ENCODE results near the gene AVEN.

Gene AVEN

DNA sequence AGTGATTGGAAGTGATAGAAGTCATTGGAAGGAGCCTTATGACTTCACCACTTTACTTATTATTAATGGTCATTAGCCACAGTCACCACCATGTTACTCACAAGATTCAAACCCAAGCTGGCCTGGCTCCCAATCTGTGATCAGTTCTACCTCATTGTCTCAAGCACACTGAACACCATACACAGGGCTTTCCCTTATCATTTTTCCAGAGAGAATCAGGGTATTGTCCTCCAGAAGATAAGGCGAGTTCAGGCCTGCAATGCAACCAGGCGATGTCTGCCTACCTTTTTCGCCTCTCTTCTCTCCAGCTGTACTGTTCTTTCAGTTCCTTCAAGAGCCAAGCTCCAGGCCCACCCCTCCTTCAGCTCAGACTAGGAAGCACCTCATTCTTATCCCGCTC is 37.8 kb upstream of the AVEN start:
- no peak for DNase-seq (ENCODE audit: extremely low read depth, insufficient read length)
- TF ChIP-seq, protein P1, sequence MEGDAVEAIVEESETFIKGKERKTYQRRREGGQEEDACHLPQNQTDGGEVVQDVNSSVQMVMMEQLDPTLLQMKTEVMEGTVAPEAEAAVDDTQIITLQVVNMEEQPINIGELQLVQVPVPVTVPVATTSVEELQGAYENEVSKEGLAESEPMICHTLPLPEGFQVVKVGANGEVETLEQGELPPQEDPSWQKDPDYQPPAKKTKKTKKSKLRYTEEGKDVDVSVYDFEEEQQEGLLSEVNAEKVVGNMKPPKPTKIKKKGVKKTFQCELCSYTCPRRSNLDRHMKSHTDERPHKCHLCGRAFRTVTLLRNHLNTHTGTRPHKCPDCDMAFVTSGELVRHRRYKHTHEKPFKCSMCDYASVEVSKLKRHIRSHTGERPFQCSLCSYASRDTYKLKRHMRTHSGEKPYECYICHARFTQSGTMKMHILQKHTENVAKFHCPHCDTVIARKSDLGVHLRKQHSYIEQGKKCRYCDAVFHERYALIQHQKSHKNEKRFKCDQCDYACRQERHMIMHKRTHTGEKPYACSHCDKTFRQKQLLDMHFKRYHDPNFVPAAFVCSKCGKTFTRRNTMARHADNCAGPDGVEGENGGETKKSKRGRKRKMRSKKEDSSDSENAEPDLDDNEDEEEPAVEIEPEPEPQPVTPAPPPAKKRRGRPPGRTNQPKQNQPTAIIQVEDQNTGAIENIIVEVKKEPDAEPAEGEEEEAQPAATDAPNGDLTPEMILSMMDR (IDR thresholded peaks at IDR 0.05; ENCODE audit: insufficient read depth, low read length, poor library complexity, severe bottlenecking) = no peak
- no peak overlapping the region for H3K4me3 ChIP-seq (replicated peaks; ENCODE audit: low read depth, low read length)
- H3K36me3 ChIP-seq (ENCODE audit: control insufficient read depth, insufficient read depth, low read length) = no peaks in the 10 kb centered on the region
- no peaks in the 10 kb centered on the region for H3K27me3 ChIP-seq (replicated peaks; ENCODE audit: control insufficient read depth, insufficient read depth, low read length)

DNA sequence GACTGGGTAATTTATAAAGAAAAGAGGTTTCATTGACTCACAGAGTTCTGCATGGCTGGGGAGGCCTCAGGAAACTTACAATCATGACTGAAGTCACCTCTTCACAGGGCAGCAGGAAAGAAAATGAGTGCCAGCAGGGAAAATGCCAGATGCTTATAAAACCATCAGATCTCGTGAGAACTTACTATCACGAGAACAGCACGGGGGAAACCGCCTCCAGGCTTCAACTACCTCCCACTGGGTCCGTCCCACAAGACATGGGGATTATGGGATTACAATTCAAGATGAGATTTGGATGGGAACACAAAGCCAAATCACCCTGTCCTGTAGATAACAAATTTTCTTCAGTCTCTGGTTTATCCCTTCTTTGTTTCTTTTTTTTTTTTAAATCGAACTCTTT is 31.0 kb upstream of the AVEN start:
- Histone ChIP-seq H3K36me3 (ENCODE audit: control insufficient read depth, insufficient read depth, low read length) (no peaks in the 10 kb centered on the region), H3K4me3 (replicated peaks; ENCODE audit: low read depth, low read length) (no peak overlapping the region), H3K27me3 (replicated peaks; ENCODE audit: control insufficient read depth, insufficient read depth, low read length) (no peaks in the 10 kb centered on the region)
- TF ChIP-seq, protein P1 (IDR thresholded peaks at IDR 0.05; ENCODE audit: insufficient read depth, low read length, poor library complexity, severe bottlenecking) = no peak
- no peak for DNase-seq (ENCODE audit: extremely low read depth, insufficient read length)

- TF ChIP-seq, protein P1 (IDR thresholded peaks at IDR 0.05; ENCODE audit: insufficient read depth, low read length, poor library complexity, severe bottlenecking) = no peak
- no peaks in the 10 kb centered on the region for H3K27me3 ChIP-seq (replicated peaks; ENCODE audit: control insufficient read depth, insufficient read depth, low read length)
- H3K36me3 ChIP-seq (ENCODE audit: control insufficient read depth, insufficient read depth, low read length) = no peaks in the 10 kb centered on the region
- no peak overlapping the region for H3K4me3 ChIP-seq (replicated peaks; ENCODE audit: low read depth, low read length)
- no peak for DNase-seq (ENCODE audit: extremely low read depth, insufficient read length)
These were observed 26.9 kb upstream of the AVEN start for GRCh38 chr15:34065941-34066340.

GRCh38 chr15:34065261-34065660 is 26.3 kb upstream of the AVEN start:
- Histone ChIP-seq H3K4me3 (replicated peaks; ENCODE audit: low read depth, low read length) (no peak overlapping the region), H3K27me3 (replicated peaks; ENCODE audit: control insufficient read depth, insufficient read depth, low read length) (no peaks in the 10 kb centered on the region), H3K36me3 (ENCODE audit: control insufficient read depth, insufficient read depth, low read length) (no peaks in the 10 kb centered on the region)
- DNase-seq (ENCODE audit: extremely low read depth, insufficient read length) = no peak
- TF ChIP-seq, protein P1 (IDR thresholded peaks at IDR 0.05; ENCODE audit: insufficient read depth, low read length, poor library complexity, severe bottlenecking) = no peak

DNA sequence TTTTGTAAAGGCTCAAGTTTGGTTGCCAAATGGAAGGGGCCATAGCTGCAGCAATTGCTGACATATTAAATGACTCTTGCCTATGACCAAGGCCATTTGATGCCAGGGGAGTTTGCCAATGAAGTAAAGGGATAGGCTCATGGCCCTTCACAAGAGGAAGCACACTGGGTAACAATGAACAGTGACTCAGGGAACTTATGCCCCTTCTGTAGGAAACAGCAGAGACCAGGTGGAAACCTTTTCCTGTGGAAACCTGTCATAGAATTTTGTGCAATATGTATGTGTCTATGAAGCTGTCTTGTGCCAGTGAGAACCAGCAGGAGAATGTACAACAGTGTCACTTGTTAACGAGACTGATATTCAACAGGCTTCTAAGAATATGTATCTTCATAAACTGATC is 25.4 kb upstream of the AVEN start:
- TF ChIP-seq, protein P1 (IDR thresholded peaks at IDR 0.05; ENCODE audit: insufficient read depth, low read length, poor library complexity, severe bottlenecking) = no peak
- DNase-seq (ENCODE audit: extremely low read depth, insufficient read length) = no peak

DNA sequence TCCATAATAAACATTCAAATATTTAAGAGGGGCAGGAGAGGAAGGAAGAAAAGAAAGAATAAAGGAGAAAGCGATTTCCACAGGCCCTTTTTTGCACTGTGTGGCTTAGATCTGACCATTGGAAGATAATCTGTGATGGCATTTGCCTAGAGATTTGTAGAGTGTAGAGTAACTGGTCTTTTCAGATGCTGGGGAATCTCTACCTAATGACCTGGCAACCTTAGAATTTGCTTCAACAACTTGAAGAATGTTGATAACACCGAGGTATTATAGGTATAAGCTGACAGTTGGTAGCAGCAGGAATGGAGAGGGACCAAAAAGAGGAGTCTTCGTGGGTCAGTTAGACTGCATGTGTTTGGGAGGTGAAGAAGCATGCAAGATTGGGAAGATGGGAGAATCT is 20.9 kb upstream of the AVEN start:
- no peak for DNase-seq (ENCODE audit: extremely low read depth, insufficient read length)
- H3K27me3 ChIP-seq (replicated peaks; ENCODE audit: control insufficient read depth, insufficient read depth, low read length) = no peaks in the 10 kb centered on the region
- TF ChIP-seq, protein P1 (IDR thresholded peaks at IDR 0.05; ENCODE audit: insufficient read depth, low read length, poor library complexity, severe bottlenecking) = no peak

More for the DNA sequence above, 25.4 kb upstream of the AVEN start:
- no peak overlapping the region for H3K4me3 ChIP-seq (replicated peaks; ENCODE audit: low read depth, low read length)
- no peaks in the 10 kb centered on the region for H3K27me3 ChIP-seq (replicated peaks; ENCODE audit: control insufficient read depth, insufficient read depth, low read length)
- H3K36me3 ChIP-seq (ENCODE audit: control insufficient read depth, insufficient read depth, low read length) = no peaks in the 10 kb centered on the region

More for the DNA sequence above, 20.9 kb upstream of the AVEN start:
- no peaks in the 10 kb centered on the region for H3K36me3 ChIP-seq (ENCODE audit: control insufficient read depth, insufficient read depth, low read length)
- H3K4me3 ChIP-seq (replicated peaks; ENCODE audit: low read depth, low read length) = no peak overlapping the region

All from GM06990 (cell line).